HCT116 (cell line): Measurements from ENCODE around the gene ZNF319. TPM values are rescaled to one million over a fixed set of nuclear protein-coding genes. Genes with fewer than 3 reads are reported as not detected.

Experiments
- ATAC-seq: fragments of 200-7000 bp; cut with Tn5 transposase; 2 replicates; pipeline ENCODE4 v1.9.1; 2020; ENCODE audit warnings: mild to moderate bottlenecking, moderate library complexity
- BruUV-seq: library from RNA; stranded (reverse); fragments of 400-500 nt; replicated peaks from 2 replicates; lab custom pipeline; 2021; lab: Mats Ljungman, UMichigan
- CTCF ChIA-PET: fragments of 300-600 bp; sonication (Branson Sonifier 250); formaldehyde crosslinking; loops from one replicate; lab custom pipeline; 2021; ENCODE audit warnings: antibody characterized with exemption; lab: Charles Lee
- POLR2A ChIA-PET: fragments of 300-600, 350-600 bp; sonication (Branson Sonifier 250); formaldehyde crosslinking; loops from one replicate; lab custom pipeline; 2021; ENCODE audit warnings: antibody characterized with exemption; lab: Charles Lee
- RAD21 ChIA-PET, 2 experiments: fragments of 300-600 bp; sonication (Branson Sonifier 250); formaldehyde crosslinking; loops; one replicate each; lab custom pipeline; 2023; ENCODE audit warnings: low total read pairs in 2 of 2; ENCODE audit not compliant: uncharacterized antibody in 2 of 2, unreplicated experiment in 2 of 2, low non-redundant PET in 1 of 2; lab: Charles Lee
- DNase-seq: peaks from one replicate; pipeline ENCODE4 v3.0.0-alpha.2; 2010; ENCODE audit warnings: low read depth, low spot score
- H2AFZ ChIP-seq: fragments of 200-600 bp; shearing (Covaris generic), sonication (generic); 2 replicates; pipeline ENCODE4 v1.6.1; 2017; ENCODE audit warnings: low read depth, mixed run types, mixed read lengths, antibody characterized with exemption, low read length; ENCODE audit not compliant: poor library complexity, severe bottlenecking
- H3K27ac ChIP-seq: 2 replicates; pipeline ENCODE4 v1.5.1; 2012; ENCODE audit warnings: low read depth, low read length
- H3K27me3 ChIP-seq: fragments of 200-600 bp; sonication (generic); 2 replicates; pipeline ENCODE4 v1.6.1; 2016; ENCODE audit warnings: mixed run types, low read length, mixed read lengths; ENCODE audit not compliant: insufficient read depth
- H3K36me3 ChIP-seq, 2 experiments: fragments of 200-500 bp in 1 of 2; fragments of 200-600 bp in 1 of 2; sonication (Bioruptor generic) in 1 of 2; sonication (generic) in 1 of 2; 2 replicates each; pipeline versions ENCODE4 v1.5.1 to v1.6.1; 2014 to 2016; ENCODE audit warnings: low read length in 2 of 2, inconsistent platforms in 1 of 2, mixed read lengths in 1 of 2, mixed run types in 1 of 2; ENCODE audit not compliant: insufficient read depth in 2 of 2, control insufficient read depth in 1 of 2
- H3K4me1 ChIP-seq, 2 experiments: fragments of 200-600 bp in 1 of 2; sonication (generic) in 1 of 2; 2 replicates each; pipeline versions ENCODE4 v1.5.1 to v1.6.1; 2012 to 2017; ENCODE audit warnings: low read length in 2 of 2, inconsistent platforms in 1 of 2, mild to moderate bottlenecking in 1 of 2, mixed read lengths in 1 of 2, mixed run types in 1 of 2, moderate library complexity in 1 of 2; ENCODE audit not compliant: insufficient read depth in 2 of 2, control insufficient read depth in 1 of 2
- H3K4me2 ChIP-seq: fragments of 200-600 bp; sonication (generic); 2 replicates; pipeline ENCODE4 v1.6.1; 2017; ENCODE audit warnings: mixed run types, low read length, mixed read lengths
- H3K4me3 ChIP-seq, 2 experiments: fragments of 200-600 bp in 1 of 2; sonication (generic) in 1 of 2; replicated peaks in 1 of 2; 2 replicates each; pipeline ENCODE4 v1.5.1; 2011 to 2016; ENCODE audit warnings: low read length in 2 of 2, control low read depth in 1 of 2, low read depth in 1 of 2, mild to moderate bottlenecking in 1 of 2, mixed read lengths in 1 of 2, mixed run types in 1 of 2
- H3K79me2 ChIP-seq: fragments of 200-600 bp; sonication (generic); 2 replicates; pipeline ENCODE4 v1.6.1; 2017; ENCODE audit warnings: mild to moderate bottlenecking, mixed run types, low read length, moderate library complexity, mixed read lengths; ENCODE audit not compliant: insufficient read depth
- H3K9ac ChIP-seq: fragments of 200-600 bp; sonication (generic); 2 replicates; pipeline ENCODE4 v1.6.1; 2016; ENCODE audit warnings: low read length, mixed read lengths
- H3K9me2 ChIP-seq: fragments of 200-600 bp; sonication (generic), shearing (Covaris generic); 2 replicates; pipeline ENCODE4 v1.6.1; 2017; ENCODE audit warnings: mixed run types, mild to moderate bottlenecking, moderate library complexity; ENCODE audit not compliant: insufficient read depth
- H3K9me3 ChIP-seq, 2 experiments: fragments of 200-500 bp in 1 of 2; fragments of 200-600 bp in 1 of 2; sonication (Bioruptor generic) in 1 of 2; sonication (generic) in 1 of 2; 2 replicates each; pipeline ENCODE4 v1.6.1; 2014 to 2017; ENCODE audit warnings: low read length in 2 of 2, mixed read lengths in 2 of 2, inconsistent platforms in 1 of 2, low read depth in 1 of 2, mild to moderate bottlenecking in 1 of 2, mixed run types in 1 of 2, moderate library complexity in 1 of 2; ENCODE audit not compliant: control insufficient read depth in 1 of 2, insufficient read depth in 1 of 2
- H4K20me1 ChIP-seq: fragments of 200-600 bp; sonication (generic), shearing (Covaris generic); 2 replicates; pipeline ENCODE4 v1.6.1; 2017; ENCODE audit warnings: mixed run types, mild to moderate bottlenecking, moderate library complexity; ENCODE audit not compliant: insufficient read depth
- CEBPB ChIP-seq: IDR thresholded peaks from 2 replicates; pipeline ENCODE4 v1.6.1; 2012; ENCODE audit warnings: low read depth
- ELF1 ChIP-seq: IDR thresholded peaks from 2 replicates; pipeline ENCODE4 v1.6.1; 2012; ENCODE audit warnings: low read depth, borderline replicate concordance
- POLR2AphosphoS5 ChIP-seq: IDR thresholded peaks from 2 replicates; pipeline ENCODE4 v1.6.1; 2011; ENCODE audit warnings: mild to moderate bottlenecking, low read depth, low read length, moderate library complexity
- REST ChIP-seq: IDR thresholded peaks from 2 replicates; pipeline ENCODE4 v1.6.1; 2012; ENCODE audit warnings: low read depth
- SIN3A ChIP-seq: IDR thresholded peaks from 2 replicates; pipeline ENCODE4 v1.6.1; 2012; ENCODE audit warnings: low read depth
- SP1 ChIP-seq: IDR thresholded peaks from 2 replicates; pipeline ENCODE4 v1.6.1; 2012; ENCODE audit warnings: low read depth
- intact Hi-C: fragments of 100-400 bp; cut with micrococcal nuclease; formaldehyde crosslinking; loops from 2 replicates; pipeline ENCODE4 v1.10.0; 2022
- total RNA-seq: library from RNA; stranded (reverse); gene quantifications from one replicate; pipeline ENCODE4 v1.2.1, GENCODE V29; 2021; ENCODE audit not compliant: unreplicated experiment

The ZNF319 gene
- total RNA-seq, 1 experiment from 2014 or later = 7.1 TPM

GRCh38 chr16:58032710-58033293 lies 32.3 kb upstream of the ZNF319 start:
- DNase-seq (no peak), ATAC-seq (no peak)
- no peak overlapping the region for H3K4me2 ChIP-seq
- H3K4me3 ChIP-seq = no peak overlapping the region
- no peaks in the 10 kb centered on the region for H3K9me2 ChIP-seq
- RAD21 ChIA-PET = no interaction called here
- H3K4me1 ChIP-seq = peaks cover 11 to 16% of the 10 kb centered on the region in 2 experiments
- POLR2A ChIA-PET = no interaction called here
- no peaks in the 10 kb centered on the region for H4K20me1 ChIP-seq
- H3K9me3 ChIP-seq = no peaks in the 10 kb centered on the region
- TF ChIP-seq SP1 (no peak), ELF1 (no peak), POLR2AphosphoS5 (no peak), CEBPB (no peak), REST (no peak), SIN3A (no peak)
- no peaks in the 10 kb centered on the region for H3K27me3 ChIP-seq
- peaks cover 28% of the 10 kb centered on the region; the same call in 1 of the 2 replicates for H3K79me2 ChIP-seq
- intact Hi-C loops = no loop called here
- no peak overlapping the region for H3K9ac ChIP-seq
- no TSS peak for BruUV-seq
- H3K27ac ChIP-seq = no peak overlapping the region
- CTCF ChIA-PET = interaction anchor here (0.7 to 1.1 kb wide), 3 partner anchors 10 to 89 kb away, joined by 3 to 7 read pairs (median 3); no protein-coding TSS in a partner anchor
- no peaks in the 10 kb centered on the region for H3K36me3 ChIP-seq
- H2AFZ ChIP-seq = no peak overlapping the region
